ENCODE measurements around the gene FOXN3.

FOXN3 gene

GRCh38 chr14:89359477-89360222 is 57.4 kb downstream of the FOXN3 start:
- DNase-seq (ENCODE audit: low spot score) = no peak

GRCh38 chr14:89357655-89358297 is 59.3 kb downstream of the FOXN3 start:
- no peak for DNase-seq (ENCODE audit: low spot score)

- DNase-seq (ENCODE audit: low spot score) = no peak
Observed at GRCh38 chr14:89356927-89357326, 60.1 kb downstream of the FOXN3 start.

- DNase-seq (ENCODE audit: low spot score) = no peak
Observed at GRCh38 chr14:89356496-89356895, 60.5 kb downstream of the FOXN3 start.

- DNase-seq (ENCODE audit: low spot score) = no peak
Observed at GRCh38 chr14:89353766-89354113, 63.3 kb downstream of the FOXN3 start.

DNA sequence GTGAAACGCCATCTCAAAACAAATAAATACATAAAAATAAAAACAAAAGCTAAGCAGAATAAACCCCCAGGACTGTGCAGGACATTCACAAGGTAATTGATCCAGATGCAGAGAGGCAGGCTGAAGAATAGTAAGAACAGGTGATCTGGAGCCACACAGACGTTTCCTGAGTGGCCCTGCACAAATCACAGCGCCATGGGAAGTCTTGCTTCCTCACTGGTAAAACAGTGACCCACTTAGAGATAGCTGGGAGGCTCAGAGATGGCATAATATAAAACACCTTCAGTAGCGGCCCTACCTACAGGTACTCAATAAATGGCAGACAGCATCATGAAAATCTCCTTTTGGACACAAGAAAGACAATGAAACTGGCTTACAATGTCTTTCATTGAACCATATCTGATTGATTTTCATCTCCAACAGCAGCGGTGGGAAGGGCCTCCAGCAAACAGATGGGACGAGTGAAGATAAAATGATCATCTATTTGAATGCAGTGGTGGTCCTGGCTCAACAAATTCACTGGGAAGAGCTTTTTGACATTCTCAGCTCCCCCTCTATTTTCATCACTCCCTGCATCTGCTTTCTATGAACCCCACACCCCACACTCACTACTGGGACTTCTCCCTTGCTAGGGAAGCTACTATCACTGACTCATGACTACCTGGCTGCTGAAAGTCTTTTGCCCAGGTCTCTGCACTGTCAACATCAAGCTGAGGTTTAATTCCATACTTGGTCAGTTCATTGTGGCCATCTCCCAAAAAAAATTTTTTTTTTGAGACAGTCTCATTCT is 63.9 kb downstream of the FOXN3 start:
- no peak for DNase-seq (ENCODE audit: low spot score)

DNA sequence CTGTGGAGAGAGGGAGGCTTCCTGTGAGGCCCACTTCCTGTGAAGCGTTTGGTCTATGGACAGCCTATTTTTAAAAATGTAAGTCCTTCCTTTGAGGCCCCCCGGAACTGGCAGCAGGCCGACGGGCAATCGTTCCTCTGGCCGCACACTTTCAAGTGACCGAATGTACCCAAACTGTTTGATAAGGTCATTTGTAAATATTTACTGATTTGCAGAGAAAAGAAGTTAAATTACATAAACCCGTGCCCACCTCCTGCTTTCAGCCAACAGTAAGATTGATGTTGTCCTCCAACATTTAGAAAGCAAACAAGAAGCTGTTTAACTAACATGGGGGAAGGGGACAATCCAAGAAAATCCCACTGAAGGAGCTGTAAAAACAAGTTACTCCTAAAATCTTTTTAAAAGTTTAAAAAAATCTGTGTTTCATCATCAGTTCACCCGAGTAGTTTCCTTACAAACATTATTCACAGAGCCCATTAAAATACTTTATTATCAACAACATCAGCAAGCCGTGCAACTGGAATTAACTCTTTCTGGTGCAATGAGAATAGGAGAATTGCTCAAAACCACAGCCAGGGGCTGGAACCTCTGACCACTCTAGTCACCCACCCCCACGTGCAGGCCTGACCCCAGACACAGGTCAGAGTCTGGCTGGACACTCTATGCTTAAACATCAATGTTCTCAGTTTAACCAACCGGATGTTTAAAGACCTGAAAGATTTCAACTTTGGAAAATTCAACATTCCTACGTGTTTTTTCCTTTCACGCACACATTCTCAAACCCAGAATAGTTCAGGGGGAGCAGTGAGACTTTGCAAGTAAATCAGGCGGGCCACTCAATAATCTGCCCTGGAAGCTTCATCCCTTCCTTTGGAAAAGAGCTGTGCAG is 65.3 kb downstream of the FOXN3 start:
- no peak for DNase-seq (ENCODE audit: low spot score)

DNA sequence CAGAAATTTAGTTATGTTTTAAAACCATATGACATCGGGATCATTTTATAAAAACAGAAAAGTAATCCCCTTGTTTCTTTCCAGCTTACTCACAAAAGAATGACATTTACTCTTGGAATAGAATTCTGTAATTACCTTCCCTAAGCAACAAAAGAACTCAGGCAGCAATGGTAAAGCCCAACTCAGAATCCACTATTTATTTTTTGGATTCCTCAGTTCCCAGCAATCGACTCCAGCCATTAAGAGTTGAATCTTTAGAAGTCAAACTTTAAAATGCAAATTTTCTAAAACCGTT is 65.9 kb downstream of the FOXN3 start:
- DNase-seq (ENCODE audit: low spot score) = no peak

DNA sequence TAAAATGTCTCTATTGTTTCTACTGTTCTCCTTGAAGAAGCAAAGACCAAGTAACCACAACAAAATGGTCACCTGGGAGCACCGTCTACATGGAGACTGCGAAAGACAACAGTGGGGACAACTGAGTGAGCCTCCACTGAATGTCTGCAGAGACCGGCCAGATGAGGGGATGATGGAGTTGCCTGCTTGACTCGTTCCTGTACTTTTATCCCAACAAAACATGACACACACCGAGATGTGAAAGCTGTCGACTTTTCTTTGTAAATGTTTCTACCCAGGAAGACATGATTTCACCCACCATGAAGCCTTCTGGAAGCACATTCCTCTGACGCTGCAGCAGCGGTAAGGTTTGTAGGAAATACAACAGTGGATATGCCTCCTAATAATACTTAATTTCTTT is 66.9 kb downstream of the FOXN3 start:
- no peak for DNase-seq (ENCODE audit: low spot score)

DNA sequence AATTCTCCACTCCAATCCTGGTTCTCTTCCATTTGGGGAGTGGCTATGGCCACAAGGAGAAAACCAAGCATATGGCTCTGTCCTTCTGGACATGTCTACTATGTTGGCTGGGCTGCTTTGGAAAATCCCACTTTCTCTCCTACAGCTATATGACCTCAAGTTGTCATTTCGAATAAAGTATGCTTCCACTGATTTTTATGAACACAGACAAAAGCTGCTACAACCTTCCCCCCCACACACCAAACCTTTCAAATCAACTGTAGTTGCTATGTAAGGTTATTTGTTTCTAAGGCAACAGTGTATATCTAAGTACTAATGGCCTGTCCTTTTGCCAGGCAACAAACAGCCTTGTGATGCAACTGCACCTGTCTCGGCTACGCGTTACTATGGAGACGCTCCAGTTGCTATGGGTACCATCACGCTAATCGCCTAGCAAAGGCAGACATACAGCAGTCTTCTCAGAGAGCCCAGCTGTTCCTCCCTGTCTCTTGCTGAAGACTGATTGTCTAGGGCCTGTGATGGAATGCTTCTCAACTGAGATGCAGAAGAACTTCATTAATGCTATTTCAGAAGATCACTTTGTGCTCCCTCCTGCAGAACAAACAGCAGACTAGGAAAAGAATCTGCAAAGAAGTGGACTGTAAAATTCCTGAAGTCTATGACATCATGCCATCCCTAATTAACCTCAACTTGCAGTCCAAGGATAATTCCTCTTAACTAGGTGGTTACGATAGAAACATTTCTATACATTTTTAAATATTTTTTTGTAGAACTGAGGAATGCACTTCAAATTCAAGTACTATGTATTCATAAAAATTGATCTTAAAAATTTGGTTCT is 67.6 kb downstream of the FOXN3 start:
- no peak for DNase-seq (ENCODE audit: low spot score)

DNA sequence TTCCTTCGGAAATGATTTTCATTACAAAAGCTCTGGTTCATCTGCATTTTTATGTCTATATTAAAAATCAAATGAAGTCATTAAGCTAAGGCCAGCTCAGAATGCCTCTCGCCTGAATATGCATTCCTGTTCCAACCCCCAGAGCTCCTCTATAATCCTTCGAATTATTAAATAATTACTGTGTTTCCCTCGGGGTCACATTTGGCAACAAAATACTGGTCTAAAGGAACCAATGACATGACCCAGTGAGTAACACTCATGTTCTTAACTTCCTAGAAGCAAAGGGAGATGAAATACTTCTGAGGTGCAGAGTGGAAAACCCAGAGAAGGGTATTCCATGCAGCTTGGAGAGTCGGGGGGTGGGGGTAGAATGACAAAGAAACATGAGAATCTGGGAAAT is 68.3 kb downstream of the FOXN3 start:
- DNase-seq (ENCODE audit: low spot score) = no peak

- DNase-seq (ENCODE audit: low spot score) = no peak
Observed at GRCh38 chr14:89347885-89348284, 69.1 kb downstream of the FOXN3 start.

DNA sequence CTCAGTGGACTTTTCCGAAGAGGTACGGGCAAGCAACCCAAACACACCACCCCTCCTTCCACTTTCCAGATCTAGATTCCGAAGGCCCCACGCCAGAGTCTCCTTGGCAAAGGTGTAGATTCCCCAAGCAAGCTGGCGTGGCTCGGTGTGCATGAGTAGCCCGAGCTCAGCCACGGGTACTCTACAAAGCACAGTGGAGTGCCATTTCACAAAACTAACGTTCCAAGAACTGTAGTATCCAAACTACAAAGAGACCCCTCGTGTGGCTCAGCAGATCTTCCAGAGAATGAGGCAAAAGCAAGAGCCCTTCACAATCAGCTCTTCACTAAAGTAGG is 72.1 kb downstream of the FOXN3 start:
- no peak for DNase-seq (ENCODE audit: low spot score)

DNA sequence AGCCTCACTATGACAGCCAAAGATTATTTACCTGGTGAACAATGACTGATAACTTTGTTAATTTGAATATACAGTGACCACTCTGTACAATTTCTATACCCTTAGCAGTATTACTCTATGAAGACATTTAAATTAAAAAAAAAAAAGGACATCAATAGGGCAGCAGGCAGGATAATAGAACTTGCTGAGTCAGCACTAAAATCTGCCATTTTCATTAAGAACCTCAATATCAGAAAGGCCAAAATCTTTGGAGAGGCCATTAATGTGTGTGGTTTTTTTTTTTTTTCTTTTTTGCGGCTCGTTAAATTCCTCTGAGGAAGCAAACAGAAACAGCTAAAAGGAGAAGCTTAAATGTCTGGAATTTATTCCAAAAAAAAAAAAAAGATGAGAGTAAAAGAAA is 73.7 kb downstream of the FOXN3 start:
- no peak for DNase-seq (ENCODE audit: low spot score)

- DNase-seq (ENCODE audit: low spot score) = no peak
Observed at GRCh38 chr14:89342049-89342448, 75.0 kb downstream of the FOXN3 start.

- DNase-seq (ENCODE audit: low spot score) = no peak
Observed at GRCh38 chr14:89340200-89341181, 76.5 kb downstream of the FOXN3 start.

- DNase-seq (ENCODE audit: low spot score) = no peak
Observed at GRCh38 chr14:89339579-89339978, 77.5 kb downstream of the FOXN3 start.

- DNase-seq (ENCODE audit: low spot score) = no peak
Observed at GRCh38 chr14:89339158-89339557, 77.9 kb downstream of the FOXN3 start.

GRCh38 chr14:89336338-89336737 is 80.7 kb downstream of the FOXN3 start:
- DNase-seq (ENCODE audit: low spot score) = no peak

DNA sequence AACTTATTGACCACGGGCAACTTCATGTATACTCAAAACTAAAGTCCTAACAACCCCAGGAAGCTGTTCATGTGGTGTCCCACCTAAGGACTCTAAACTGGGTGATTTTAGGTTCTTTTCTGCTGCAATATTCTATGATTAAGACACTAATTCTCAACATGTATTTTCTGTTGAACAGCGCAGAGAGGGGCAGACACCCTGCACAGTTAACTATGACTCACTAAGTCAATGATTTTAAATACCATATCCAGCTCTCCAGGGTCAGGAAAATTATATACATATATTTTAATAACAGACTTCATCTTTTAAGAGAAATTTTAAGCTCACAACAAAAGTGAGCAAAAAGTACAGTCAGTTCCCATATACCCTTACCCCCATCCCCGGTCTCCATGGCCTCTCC is 85.0 kb downstream of the FOXN3 start:
- DNase-seq (ENCODE audit: low spot score) = no peak

All from COLO829 (cell line).